SH-SY5Y (cell line): Measurements from ENCODE around the gene EPGN.

ENCODE experiments used
- GATA2 ChIP-seq: IDR thresholded peaks from 2 replicates; pipeline ENCODE4 v1.6.1; 2011; ENCODE audit warnings: mild to moderate bottlenecking, low read depth, low read length
- GATA3 ChIP-seq: IDR thresholded peaks from 2 replicates; pipeline ENCODE4 v1.6.1; 2011; ENCODE audit warnings: low read depth, mild to moderate bottlenecking, low read length, moderate library complexity

DNA sequence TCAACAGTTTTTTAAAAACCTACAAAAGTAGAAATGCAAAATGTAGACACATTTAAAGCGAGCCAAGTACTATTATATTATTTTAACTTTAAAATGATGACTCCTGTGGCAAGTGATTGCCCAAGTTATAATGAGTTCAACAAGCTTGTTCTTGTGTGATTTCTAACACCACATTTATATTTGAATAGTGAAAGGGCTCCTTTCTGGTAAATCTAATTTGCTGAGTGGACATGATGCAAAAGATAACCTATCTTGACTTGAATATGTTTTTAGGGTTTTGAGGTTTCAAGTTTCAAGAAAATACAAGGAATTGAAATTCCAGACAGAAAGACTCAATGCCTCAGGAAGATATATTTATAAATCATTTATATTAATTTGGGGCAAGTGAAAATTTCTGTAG, 1.1 kb upstream of the EPGN start:
- TF ChIP-seq GATA2 (no peak), GATA3 (no peak)
